HG03196 (cell line): ENCODE data around the gene ARHGAP5.

Source experiments
- ATAC-seq: cut with Tn5 transposase; IDR thresholded peaks from one replicate; pipeline ENCODE4 v1.9.1; 2021; ENCODE audit not compliant: unreplicated experiment

The ARHGAP5 gene, protein sequence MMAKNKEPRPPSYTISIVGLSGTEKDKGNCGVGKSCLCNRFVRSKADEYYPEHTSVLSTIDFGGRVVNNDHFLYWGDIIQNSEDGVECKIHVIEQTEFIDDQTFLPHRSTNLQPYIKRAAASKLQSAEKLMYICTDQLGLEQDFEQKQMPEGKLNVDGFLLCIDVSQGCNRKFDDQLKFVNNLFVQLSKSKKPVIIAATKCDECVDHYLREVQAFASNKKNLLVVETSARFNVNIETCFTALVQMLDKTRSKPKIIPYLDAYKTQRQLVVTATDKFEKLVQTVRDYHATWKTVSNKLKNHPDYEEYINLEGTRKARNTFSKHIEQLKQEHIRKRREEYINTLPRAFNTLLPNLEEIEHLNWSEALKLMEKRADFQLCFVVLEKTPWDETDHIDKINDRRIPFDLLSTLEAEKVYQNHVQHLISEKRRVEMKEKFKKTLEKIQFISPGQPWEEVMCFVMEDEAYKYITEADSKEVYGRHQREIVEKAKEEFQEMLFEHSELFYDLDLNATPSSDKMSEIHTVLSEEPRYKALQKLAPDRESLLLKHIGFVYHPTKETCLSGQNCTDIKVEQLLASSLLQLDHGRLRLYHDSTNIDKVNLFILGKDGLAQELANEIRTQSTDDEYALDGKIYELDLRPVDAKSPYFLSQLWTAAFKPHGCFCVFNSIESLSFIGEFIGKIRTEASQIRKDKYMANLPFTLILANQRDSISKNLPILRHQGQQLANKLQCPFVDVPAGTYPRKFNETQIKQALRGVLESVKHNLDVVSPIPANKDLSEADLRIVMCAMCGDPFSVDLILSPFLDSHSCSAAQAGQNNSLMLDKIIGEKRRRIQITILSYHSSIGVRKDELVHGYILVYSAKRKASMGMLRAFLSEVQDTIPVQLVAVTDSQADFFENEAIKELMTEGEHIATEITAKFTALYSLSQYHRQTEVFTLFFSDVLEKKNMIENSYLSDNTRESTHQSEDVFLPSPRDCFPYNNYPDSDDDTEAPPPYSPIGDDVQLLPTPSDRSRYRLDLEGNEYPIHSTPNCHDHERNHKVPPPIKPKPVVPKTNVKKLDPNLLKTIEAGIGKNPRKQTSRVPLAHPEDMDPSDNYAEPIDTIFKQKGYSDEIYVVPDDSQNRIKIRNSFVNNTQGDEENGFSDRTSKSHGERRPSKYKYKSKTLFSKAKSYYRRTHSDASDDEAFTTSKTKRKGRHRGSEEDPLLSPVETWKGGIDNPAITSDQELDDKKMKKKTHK (N-terminal part only)

DNA sequence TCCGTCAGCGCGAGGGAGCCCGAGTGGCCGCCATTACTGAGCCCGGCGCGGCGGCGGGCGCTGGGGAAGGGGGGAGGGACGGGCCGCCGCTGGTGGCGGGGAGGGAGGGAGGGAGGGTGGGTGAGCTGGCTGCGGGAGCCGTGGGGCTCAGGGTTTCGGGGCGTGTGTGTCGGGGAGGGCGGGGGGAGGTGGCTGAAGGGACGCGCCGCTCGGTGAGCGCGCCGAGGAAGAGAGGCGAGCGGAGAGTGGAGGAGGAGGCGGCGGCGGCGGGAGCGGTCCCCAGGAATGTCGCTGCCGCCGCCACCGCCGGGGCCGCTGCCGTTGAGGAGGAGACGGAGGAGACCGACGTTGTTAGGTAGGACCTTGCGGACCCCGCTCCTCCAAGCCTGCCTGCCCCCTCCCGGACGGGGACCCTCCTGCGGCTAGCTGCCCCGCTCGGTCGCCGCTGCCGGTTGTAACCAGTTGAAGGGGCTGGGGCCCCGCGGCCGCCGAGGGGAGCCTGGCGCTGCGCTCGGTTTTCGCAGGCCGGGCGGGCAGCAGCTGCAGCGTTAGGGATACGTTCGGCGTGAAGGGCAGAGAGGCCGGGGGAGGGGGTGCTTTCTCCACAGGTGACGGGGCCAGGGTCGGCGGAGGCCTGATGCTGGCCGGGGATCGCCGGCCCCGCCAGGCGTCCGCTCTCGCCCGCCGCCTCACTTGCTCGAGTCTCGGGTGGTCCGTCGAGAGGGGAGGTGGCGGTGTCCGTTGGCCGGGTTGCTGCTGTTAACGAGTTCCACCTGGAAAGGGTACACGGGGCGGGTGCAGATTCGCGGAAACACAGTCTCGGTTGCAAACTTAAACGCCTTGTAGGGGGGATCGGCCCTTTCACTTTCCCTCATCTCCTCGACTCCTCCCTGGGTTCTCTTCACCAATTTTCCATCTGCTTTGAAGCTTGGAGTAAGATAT, at the start of gene ARHGAP5:
Gene ARHGAP5 (plus strand): TSS at position 224 of the 942 bp plus-strand sequence. CDS start 13,366 bp downstream, outside the sequence.
- peak; percentile 32 for ATAC-seq

DNA sequence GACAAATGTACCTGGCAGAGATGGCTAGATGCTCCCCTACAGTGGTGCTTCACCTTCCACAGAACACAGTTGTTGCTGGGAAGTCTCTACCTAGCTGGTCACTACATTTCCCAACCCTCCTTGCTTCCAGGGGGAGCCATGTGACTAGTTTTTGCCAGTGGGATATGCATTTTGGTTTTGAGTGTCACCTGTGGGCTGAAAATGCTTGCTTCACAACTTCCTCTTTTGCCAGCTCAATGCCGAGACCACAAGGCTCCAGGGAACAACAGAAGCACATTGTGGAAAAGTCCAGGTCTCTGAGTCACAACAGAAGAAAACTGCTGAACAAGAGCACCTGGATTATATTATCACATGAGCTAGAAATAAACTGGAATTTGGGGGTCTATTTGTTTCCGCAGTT, 48.5 kb upstream of the ARHGAP5 start:
- no peak for ATAC-seq

DNA sequence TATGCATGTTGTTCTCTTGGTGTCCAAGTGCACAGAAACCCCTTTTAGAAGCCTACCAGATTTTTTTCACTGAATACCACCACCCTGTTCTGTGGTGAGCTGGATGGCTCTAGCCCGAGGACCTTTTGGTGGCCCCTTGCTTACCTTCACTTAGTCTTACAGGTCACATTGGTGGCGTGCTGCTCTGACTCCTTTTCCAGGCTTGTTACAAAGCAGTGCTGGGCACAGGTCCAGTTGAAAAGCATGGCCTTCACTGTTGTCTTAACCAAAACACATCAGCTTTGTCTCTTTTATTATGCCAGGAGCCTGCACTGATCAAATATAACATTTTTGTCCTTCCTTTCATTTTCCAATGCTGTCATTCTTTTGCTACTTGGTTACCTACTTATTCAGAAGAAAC, 43.6 kb upstream of the ARHGAP5 start:
- ATAC-seq, result no peak

DNA sequence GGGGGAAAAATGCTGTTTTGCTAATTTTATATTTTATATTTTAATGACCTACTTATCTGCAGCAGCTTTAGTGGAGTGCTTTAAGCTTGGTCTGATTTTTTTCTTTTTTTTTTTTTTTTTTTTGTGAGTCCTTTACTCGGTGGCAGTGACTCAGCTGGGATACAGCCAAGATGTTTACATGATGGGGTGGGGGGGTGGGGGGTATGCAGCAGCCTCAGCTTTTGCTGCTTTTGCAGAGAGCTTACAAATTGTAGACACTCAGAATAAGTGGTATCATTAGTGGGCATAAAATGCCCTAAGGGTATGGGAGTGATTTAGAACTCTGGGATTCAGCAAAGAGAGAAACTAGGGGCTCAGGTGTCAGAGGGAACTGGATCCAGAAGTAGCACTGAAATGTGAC, 38.2 kb upstream of the ARHGAP5 start:
- ATAC-seq, result no peak

DNA sequence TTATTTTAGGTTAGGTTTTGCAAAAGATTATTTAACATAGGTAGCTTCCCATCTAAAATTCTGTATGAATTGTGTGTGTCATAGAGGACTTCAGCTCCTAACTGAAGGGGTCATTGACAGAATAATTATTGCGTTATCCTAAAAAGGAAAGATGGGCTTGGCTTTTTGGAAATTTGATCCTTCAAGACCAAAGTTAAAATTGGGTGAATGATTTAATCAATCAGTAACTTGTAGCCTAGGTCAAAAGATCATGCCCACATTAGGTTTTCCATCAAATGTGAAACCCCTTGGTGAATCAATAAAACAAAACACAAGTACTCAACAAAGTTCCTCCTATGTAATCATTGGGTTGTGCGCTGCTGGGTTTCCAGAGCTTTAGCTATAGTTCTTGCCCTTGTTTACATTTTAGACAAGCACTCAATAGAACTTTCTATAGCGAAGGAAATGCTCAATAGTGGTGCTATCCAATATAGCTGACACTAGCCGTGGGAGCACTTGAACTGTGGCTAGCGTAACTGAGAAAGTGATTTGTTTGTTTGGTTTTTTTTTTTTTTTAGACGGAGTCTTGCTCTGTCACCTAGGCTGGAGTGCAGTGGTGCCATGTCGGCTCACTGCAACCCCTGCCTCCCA, 37.6 kb upstream of the ARHGAP5 start:
- no peak for ATAC-seq

DNA sequence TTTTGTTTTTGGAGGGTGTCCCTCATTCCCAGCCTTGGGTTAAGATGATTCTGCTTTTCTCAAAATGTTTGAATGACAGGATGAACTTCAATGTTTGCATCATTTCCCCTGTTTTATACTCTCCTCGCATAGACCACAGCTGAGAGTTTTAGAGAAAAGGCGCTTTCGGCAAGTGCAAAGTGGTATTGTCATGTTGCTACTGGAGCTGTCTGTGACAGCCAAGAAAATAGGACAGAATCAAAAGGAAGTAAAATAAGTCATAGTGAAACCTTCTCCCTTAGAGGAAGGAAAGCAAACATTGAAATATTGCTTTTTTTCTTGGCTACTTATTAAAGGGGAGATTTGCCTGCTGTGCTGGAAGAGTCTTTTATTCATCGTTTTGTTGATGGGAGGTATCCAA, 33.5 kb upstream of the ARHGAP5 start:
- ATAC-seq, result no peak

DNA sequence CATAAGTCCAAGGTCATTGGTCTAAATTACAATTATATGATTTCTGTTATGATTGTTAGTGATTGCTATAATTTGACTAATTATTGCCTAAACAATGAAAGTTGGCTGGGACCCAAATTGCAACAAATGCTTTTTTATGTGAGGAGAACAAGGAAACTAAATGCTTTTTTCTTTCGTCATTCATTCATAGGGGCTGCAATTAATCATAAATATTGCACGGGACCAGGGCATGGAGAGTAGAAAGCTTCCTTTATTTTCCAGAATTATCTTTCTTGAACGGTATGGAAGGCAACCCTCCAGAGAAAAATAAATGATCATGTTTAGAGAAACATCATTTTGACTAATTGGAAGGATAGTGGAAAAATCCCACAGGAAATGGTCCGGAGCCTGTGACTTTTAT, 32.6 kb upstream of the ARHGAP5 start:
- ATAC-seq, result no peak

DNA sequence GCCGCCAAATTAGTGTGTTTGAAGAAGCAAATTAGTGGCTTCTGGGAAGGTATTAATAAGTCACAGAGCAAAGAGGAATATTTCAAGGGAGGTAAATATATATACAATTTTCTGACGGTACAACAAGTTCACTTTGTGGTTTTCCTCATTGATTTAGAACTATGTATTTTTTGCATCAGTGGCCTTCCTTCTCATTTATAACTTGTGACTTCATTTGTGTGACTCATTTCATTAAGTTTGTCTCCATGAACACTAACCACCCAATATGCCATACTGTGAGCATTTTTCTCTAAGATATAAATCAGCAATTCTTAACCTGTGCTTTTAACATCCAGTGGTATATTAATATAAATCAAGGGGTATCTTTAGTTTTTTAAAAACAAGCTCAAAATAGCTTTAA, 29.3 kb upstream of the ARHGAP5 start:
- no peak for ATAC-seq

DNA sequence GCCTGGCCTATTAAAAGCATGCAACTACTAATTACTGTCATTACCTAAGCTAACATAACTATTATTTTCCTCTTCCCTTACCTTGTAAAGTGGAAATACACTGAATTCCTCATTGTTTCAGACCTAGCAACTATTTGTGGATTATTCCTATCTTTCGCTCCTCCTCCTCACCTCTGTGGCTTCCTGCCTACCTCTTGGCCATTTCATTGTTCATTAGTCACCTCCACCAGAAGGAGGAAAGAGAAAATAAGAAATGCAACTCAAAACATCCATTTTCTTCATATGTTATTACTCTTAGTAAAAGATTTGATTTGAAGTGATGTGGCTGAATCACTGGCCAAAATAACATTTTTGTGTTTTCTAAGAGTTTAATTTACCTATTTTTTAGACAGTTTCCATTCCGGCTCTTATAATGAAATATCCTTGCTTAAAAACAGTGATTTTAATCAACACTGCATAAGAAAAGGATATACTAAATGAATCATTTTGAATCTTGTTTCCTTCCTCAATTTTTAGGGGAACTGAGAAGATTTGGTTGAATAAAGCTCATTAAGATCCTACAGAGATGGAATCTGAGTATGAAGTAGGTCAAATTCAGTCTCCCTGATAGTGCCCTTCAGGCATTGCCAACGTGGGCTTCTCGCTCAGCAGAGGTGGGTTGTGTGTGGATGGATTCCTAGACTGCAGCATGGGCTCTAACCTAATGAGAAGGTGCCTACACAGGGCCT, 27.6 kb upstream of the ARHGAP5 start:
- no peak for ATAC-seq

DNA sequence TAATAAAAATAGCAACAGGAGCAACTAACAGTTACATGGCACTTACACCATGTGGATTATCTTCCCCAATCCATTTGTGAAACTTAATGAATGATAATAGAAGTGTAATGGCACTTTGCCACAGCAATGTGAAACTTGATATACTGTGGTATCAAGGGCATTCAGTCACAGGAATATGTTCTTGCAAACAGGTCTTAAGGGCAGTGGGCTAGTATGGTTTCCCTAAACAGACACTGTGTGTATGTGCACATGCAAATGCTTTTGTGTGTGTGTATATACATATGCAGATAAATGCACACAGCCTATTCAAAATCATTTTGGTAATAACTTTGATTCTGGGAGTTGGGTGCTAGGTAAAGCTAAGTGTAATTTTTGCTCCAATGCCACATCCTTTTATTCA, 26.2 kb upstream of the ARHGAP5 start:
- no peak for ATAC-seq

DNA sequence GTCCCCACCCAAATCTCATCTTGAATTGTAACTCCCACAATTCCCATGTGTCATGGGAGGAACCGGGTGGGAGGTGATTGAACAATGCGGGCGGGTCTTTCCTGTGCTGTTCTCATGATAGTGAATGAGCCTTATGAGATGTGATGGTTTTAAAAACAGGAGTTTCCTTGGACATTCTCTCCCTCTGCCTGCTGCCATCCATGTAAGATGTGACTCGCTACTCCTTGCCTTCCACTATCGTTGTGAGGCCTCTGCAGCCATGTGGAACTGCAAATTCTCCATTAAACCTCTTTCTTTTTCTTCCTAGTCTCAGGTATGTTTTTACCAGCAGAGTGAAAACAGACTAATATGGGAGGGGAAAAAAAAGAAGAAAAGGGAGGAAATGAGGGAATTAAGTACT, 22.6 kb upstream of the ARHGAP5 start:
- no peak for ATAC-seq

DNA sequence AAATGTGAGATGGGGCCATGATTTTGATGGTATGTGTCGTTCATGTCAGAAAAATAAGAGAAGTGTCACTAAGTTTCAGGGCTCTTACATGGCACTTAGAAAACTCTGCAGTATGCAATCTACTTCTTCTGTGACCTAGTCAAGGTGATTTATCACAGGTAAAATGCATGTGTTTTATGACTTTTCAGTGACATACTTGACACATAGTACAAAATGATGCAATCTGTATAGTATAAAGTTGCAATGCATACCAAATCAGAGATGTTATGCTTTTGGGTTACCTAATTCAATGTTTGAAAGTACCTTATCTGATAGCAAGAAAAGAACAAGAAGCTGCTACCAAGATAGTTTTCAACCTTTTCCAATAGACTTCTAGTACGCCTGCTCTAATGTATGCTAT, 21.9 kb upstream of the ARHGAP5 start:
- no peak for ATAC-seq

DNA sequence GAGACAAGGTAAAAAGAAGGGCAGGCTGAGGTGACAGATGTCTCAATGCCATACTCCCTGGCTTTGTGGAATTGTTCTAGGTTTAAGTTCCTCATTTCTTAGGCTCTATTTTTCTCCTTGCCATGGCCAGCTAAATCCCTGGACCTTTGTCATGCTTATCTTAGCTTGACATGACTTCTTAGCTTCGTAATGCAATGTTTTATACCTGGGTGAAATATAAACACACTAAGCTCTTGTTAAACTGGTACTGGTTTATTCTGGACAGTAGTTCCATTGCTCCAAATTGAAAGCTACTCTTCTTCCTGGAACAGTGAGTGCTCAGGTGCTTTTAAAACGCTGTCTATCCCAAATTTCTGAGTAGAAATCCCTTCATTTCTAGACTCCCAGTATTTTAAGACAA, 17.4 kb upstream of the ARHGAP5 start:
- ATAC-seq, result no peak

DNA sequence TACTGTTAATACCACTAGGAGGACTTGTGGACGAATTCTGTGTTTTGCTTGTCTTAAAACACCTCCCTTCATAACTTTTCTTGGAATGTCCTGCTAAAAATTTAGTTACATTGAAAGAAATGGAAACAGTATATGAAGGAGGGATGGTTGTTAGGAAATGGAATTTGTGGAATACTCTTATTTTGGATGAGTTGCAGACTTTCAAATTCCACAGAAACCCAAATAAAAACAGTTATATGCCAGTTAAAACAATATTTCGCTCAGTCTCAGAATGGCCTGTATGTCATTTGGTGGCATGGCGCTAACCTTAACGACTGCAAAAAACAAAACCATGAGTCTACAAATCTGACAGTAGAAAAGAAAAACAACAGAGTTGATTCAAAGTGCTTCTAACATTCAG, 12.2 kb upstream of the ARHGAP5 start:
- ATAC-seq, result no peak

DNA sequence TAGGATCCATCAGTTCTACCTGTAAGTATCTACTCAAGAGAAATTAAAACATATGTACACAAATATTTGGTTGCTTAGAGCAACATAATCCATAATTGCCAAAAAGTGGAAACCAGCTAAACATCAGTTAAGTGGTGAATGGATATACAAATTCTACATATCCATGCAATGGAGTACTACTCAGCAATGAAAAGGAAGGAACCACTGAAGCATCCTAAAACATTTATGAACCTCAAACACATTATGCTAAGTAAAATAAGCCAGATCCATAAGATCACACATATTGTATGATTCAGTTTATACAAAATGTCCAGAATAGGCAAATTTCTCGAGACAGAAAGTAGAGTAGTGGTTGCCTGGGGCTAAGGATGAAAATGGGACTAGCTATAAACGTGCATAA, 8.4 kb upstream of the ARHGAP5 start:
- no peak for ATAC-seq

DNA sequence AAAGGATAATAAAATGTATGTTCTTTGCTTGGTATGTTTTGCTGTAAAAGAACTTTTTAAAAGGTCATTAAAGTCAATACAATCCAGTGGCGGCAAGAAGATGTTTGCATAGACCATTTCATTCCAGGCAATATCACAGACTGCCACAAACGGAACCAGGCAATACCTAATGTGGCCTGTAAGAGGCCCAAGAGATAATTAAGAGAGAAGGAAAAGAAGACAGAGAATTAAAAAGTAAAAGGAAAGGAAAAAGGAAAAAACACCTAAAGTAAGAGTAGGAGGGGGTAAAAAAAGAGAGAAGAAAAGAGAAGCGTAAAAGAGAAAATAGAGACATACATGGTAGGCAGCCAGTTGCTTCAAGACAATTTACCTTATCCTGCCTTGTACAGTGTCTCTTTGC, 6.8 kb upstream of the ARHGAP5 start:
- no peak for ATAC-seq

DNA sequence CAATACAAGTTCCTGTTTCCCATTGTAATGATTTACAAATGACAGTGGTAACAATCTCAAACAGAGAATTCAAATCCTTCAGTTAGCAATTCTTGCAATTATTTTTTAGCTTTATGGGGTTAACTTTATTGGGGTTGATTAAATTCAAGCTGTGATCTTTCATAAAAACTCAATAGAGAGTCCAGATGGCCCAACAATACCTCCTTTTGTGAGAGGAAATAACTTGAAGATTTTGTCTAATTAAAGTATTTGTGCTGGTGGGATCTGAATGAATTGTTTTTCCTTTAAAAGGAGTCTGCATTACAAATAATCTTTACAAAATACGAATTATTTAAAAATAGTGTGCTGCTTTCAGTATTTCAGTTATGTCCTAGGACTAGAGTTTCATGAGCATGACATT, 4.4 kb upstream of the ARHGAP5 start:
- no peak for ATAC-seq

DNA sequence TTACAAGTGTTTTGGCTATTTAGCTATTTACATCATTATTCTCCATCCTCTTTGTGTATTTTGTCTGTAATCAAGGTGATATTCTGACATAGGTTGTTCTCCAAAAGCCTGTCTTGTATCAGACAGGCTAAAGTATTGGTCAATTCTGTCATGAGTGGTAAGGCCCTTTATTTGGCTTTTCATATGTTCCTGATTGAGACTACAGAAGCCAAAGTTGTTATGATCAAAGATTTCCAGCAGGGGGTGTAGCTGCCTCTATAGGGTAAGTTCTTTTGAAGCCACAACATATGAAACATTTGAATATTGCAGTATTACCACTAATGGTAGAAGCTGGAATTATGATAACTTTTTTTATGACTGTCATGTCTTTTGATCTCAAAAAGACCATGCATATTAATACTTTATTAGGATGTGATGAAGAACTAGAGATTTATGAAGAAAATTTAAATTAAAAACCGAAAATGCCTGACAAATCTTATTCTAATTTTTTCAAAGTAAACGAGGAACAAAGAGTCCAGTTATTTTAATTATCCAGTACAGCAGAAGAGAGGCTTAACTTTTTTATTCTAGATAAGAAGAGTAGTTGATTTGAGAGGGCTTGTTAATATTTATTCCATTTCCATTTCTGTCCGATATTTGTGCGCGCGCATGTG, 3.4 kb upstream of the ARHGAP5 start:
- no peak for ATAC-seq
